ENCODE data around the gene FBH1. TPM values are rescaled to one million over a fixed set of nuclear protein-coding genes. Genes with fewer than 3 reads are reported as not detected.

FBH1 gene
- total and polyA plus RNA-seq, 9 of the 15 experiments (the other 6 are each of a cell fraction or from before 2014, with no cell fraction given): 13.4 to 108 (median 77.8) TPM

DNA sequence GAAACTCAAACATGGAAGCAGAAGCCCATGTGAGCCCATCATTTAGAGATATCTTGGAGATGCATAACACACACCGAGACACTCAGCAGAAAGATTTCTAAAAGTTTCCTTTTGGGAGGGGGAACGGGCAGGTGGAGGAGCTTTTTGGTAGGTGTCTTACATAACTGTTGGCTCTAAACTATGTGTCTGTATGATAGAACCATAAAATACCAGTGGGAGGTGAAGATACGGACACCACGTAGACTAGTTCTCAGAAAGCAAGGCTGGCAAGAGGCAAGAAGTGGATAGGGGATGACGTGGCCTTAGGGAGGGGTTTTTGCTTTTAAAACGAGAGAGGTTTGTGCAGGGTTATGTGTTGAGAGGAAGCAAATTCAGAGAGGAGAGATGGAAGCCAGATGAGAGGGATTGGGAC, 50.8 kb downstream of the FBH1 start (continued):
- TF ChIP-seq, protein P1, sequence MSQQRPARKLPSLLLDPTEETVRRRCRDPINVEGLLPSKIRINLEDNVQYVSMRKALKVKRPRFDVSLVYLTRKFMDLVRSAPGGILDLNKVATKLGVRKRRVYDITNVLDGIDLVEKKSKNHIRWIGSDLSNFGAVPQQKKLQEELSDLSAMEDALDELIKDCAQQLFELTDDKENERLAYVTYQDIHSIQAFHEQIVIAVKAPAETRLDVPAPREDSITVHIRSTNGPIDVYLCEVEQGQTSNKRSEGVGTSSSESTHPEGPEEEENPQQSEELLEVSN (IDR thresholded peaks at IDR 0.05; ENCODE audit: borderline replicate concordance in 1 of 2, extremely low read depth in 1 of 2, insufficient read depth in 1 of 2, insufficient read length in 1 of 2, low read depth in 1 of 2, low read length in 1 of 2, poor library complexity in 1 of 2, severe bottlenecking in 1 of 2): no peak
- TF ChIP-seq, protein P2, sequence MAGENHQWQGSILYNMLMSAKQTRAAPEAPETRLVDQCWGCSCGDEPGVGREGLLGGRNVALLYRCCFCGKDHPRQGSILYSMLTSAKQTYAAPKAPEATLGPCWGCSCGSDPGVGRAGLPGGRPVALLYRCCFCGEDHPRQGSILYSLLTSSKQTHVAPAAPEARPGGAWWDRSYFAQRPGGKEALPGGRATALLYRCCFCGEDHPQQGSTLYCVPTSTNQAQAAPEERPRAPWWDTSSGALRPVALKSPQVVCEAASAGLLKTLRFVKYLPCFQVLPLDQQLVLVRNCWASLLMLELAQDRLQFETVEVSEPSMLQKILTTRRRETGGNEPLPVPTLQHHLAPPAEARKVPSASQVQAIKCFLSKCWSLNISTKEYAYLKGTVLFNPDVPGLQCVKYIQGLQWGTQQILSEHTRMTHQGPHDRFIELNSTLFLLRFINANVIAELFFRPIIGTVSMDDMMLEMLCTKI (IDR thresholded peaks at IDR 0.05; ENCODE audit: partially characterized antibody): no peak
- TF ChIP-seq RFX1 (IDR thresholded peaks at IDR 0.05) (no peak), TOE1 (IDR thresholded peaks at IDR 0.05; ENCODE audit: borderline replicate concordance) (0 out of 2 replicates have a peak, but pooled peaks have one; percentile 64), TOE1 (CRISPR knock-in tag; IDR thresholded peaks at IDR 0.05; ENCODE audit: borderline replicate concordance, low read depth) (no peak), HDGF (IDR thresholded peaks at IDR 0.05) (0 out of 2 replicates have a peak, but pooled peaks have one; percentile 20), TBL1XR1 (IDR thresholded peaks at IDR 0.05; ENCODE audit: low read length in 2 of 2) (peak in 1 of 2 experiments; percentile 80; a peak in 2 of 4 replicates), CTBP1 (IDR thresholded peaks at IDR 0.05; ENCODE audit: borderline replicate concordance) (peak; percentile 35; the same call in 1 of the 2 replicates), GTF2F1 (IDR thresholded peaks at IDR 0.05; ENCODE audit: low read depth, low read length) (no peak), CREB1 (IDR thresholded peaks at IDR 0.05) (peak; percentile 67), CREB1 (CRISPR knock-in tag; IDR thresholded peaks at IDR 0.05) (no peak; the same call in 1 of the 2 replicates), MTA2 (IDR thresholded peaks at IDR 0.05; ENCODE audit: low read depth) (peak; percentile 52), TRIM24 (IDR thresholded peaks at IDR 0.05) (peak; percentile 53 to 67; a peak in 3 of 4 replicates)
- TF ChIP-seq, protein P3, sequence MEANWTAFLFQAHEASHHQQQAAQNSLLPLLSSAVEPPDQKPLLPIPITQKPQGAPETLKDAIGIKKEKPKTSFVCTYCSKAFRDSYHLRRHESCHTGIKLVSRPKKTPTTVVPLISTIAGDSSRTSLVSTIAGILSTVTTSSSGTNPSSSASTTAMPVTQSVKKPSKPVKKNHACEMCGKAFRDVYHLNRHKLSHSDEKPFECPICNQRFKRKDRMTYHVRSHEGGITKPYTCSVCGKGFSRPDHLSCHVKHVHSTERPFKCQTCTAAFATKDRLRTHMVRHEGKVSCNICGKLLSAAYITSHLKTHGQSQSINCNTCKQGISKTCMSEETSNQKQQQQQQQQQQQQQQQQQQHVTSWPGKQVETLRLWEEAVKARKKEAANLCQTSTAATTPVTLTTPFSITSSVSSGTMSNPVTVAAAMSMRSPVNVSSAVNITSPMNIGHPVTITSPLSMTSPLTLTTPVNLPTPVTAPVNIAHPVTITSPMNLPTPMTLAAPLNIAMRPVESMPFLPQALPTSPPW (CRISPR knock-in tag; IDR thresholded peaks at IDR 0.05): 0 out of 2 replicates have a peak, but pooled peaks have one; percentile 20
- TF ChIP-seq, protein P4, sequence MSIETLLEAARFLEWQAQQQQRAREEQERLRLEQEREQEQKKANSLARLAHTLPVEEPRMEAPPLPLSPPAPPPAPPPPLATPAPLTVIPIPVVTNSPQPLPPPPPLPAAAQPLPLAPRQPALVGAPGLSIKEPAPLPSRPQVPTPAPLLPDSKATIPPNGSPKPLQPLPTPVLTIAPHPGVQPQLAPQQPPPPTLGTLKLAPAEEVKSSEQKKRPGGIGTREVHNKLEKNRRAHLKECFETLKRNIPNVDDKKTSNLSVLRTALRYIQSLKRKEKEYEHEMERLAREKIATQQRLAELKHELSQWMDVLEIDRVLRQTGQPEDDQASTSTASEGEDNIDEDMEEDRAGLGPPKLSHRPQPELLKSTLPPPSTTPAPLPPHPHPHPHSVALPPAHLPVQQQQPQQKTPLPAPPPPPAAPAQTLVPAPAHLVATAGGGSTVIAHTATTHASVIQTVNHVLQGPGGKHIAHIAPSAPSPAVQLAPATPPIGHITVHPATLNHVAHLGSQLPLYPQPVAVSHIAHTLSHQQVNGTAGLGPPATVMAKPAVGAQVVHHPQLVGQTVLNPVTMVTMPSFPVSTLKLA (conservative IDR thresholded peaks at IDR 0.05): peak; percentile 30 to 61; a peak in 1 of 4 replicates
- TF ChIP-seq, protein P5, sequence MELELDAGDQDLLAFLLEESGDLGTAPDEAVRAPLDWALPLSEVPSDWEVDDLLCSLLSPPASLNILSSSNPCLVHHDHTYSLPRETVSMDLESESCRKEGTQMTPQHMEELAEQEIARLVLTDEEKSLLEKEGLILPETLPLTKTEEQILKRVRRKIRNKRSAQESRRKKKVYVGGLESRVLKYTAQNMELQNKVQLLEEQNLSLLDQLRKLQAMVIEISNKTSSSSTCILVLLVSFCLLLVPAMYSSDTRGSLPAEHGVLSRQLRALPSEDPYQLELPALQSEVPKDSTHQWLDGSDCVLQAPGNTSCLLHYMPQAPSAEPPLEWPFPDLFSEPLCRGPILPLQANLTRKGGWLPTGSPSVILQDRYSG (tag; conservative IDR thresholded peaks at IDR 0.05; ENCODE audit: low read depth): 0 out of 2 replicates have a peak, but pooled peaks have one; percentile 56
- TF ChIP-seq, protein P6, sequence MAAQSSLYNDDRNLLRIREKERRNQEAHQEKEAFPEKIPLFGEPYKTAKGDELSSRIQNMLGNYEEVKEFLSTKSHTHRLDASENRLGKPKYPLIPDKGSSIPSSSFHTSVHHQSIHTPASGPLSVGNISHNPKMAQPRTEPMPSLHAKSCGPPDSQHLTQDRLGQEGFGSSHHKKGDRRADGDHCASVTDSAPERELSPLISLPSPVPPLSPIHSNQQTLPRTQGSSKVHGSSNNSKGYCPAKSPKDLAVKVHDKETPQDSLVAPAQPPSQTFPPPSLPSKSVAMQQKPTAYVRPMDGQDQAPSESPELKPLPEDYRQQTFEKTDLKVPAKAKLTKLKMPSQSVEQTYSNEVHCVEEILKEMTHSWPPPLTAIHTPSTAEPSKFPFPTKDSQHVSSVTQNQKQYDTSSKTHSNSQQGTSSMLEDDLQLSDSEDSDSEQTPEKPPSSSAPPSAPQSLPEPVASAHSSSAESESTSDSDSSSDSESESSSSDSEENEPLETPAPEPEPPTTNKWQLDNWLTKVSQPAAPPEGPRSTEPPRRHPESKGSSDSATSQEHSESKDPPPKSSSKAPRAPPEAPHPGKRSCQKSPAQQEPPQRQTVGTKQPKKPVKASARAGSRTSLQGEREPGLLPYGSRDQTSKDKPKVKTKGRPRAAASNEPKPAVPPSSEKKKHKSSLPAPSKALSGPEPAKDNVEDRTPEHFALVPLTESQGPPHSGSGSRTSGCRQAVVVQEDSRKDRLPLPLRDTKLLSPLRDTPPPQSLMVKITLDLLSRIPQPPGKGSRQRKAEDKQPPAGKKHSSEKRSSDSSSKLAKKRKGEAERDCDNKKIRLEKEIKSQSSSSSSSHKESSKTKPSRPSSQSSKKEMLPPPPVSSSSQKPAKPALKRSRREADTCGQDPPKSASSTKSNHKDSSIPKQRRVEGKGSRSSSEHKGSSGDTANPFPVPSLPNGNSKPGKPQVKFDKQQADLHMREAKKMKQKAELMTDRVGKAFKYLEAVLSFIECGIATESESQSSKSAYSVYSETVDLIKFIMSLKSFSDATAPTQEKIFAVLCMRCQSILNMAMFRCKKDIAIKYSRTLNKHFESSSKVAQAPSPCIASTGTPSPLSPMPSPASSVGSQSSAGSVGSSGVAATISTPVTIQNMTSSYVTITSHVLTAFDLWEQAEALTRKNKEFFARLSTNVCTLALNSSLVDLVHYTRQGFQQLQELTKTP (IDR thresholded peaks at IDR 0.05; ENCODE audit: low read depth in 1 of 2, partially characterized antibody in 2 of 2): peak in 1 of 2 experiments; percentile 25

All from K562 (cell line).